Mesendoderm (in vitro differentiated cells): ENCODE data around the gene ICE1.
"Not testable (repeated sequence)": the region's sequence is repeated elsewhere in the genome, so short reads cannot be mapped to it uniquely, and the experiment has no call there.

Source experiments
- DNase-seq: peaks from one replicate; pipeline ENCODE4 v3.0.0; 2013
- H2AK5ac ChIP-seq: 2 replicates; pipeline ENCODE4 v1.6.1; 2013; ENCODE audit warnings: low read length, inconsistent platforms
- H2BK120ac ChIP-seq: 2 replicates; pipeline ENCODE4 v1.6.1; 2013; ENCODE audit warnings: low read depth, mild to moderate bottlenecking, low read length, moderate library complexity, mixed read lengths
- H2BK15ac ChIP-seq: replicated peaks from 2 replicates; pipeline ENCODE4 v1.6.1; 2013; ENCODE audit warnings: low read depth, mild to moderate bottlenecking, moderate library complexity
- H2BK5ac ChIP-seq: 2 replicates; pipeline ENCODE4 v1.6.1; 2013; ENCODE audit warnings: low read length, inconsistent platforms
- H3K18ac ChIP-seq: 2 replicates; pipeline ENCODE4 v1.6.1; 2013; ENCODE audit warnings: mild to moderate bottlenecking, low read length, mixed read lengths
- H3K23ac ChIP-seq: one replicate; pipeline ENCODE4 v1.6.1; 2013; ENCODE audit warnings: low read length
- H3K27ac ChIP-seq: 2 replicates; pipeline ENCODE4 v1.5.1; 2013; ENCODE audit warnings: low read depth, mild to moderate bottlenecking, inconsistent platforms, low read length, moderate library complexity
- H3K27me3 ChIP-seq: 2 replicates; pipeline ENCODE4 v1.6.1; 2013; ENCODE audit warnings: low read length, control low read depth, mild to moderate bottlenecking, inconsistent platforms; ENCODE audit not compliant: insufficient read depth, poor library complexity
- H3K36me3 ChIP-seq: 2 replicates; pipeline ENCODE4 v1.6.1; 2013; ENCODE audit warnings: low read length, inconsistent platforms; ENCODE audit not compliant: control insufficient read depth, insufficient read depth
- H3K4ac ChIP-seq: one replicate; pipeline ENCODE4 v1.6.1; 2013; ENCODE audit warnings: low read depth, mild to moderate bottlenecking, low read length, moderate library complexity
- H3K4me1 ChIP-seq: 2 replicates; pipeline ENCODE4 v1.6.1; 2013; ENCODE audit warnings: low read depth, low read length, inconsistent platforms; ENCODE audit not compliant: control insufficient read depth
- H3K4me2 ChIP-seq: 2 replicates; pipeline ENCODE4 v1.6.1; 2013; ENCODE audit warnings: low read length
- H3K4me3 ChIP-seq: 2 replicates; pipeline ENCODE4 v1.5.1; 2013; ENCODE audit warnings: mild to moderate bottlenecking, low read length
- H3K56ac ChIP-seq: one replicate; pipeline ENCODE4 v1.6.1; 2013; ENCODE audit warnings: low read length
- H3K79me1 ChIP-seq: 2 replicates; pipeline ENCODE4 v1.6.1; 2013; ENCODE audit warnings: low read length, inconsistent platforms
- H3K79me2 ChIP-seq: 2 replicates; pipeline ENCODE4 v1.6.1; 2013; ENCODE audit warnings: mild to moderate bottlenecking, low read length; ENCODE audit not compliant: control insufficient read depth, insufficient read depth
- H3K9ac ChIP-seq: 2 replicates; pipeline ENCODE4 v1.6.1; 2013; ENCODE audit warnings: low read length, inconsistent platforms
- H4K5ac ChIP-seq: one replicate; pipeline ENCODE4 v1.6.1; 2013; ENCODE audit warnings: low read length
- H4K8ac ChIP-seq: one replicate; pipeline ENCODE4 v1.6.1; 2013; ENCODE audit warnings: low read depth, mild to moderate bottlenecking, control low read depth, low read length, moderate library complexity
- WGBS: extraction: QIAGEN DNeasy Blood & Tissue Kit; methylation state at CpG from one replicate; pipeline ENCODE4 v1.1.7; 2013; ENCODE audit warnings: low lambda C conversion rate, missing lambda C conversion rate; ENCODE audit not compliant: insufficient coverage; ENCODE audit errors: extremely low coverage; 5-methylcytosine and 5-hydroxymethylcytosine counted together

ICE1 gene

DNA sequence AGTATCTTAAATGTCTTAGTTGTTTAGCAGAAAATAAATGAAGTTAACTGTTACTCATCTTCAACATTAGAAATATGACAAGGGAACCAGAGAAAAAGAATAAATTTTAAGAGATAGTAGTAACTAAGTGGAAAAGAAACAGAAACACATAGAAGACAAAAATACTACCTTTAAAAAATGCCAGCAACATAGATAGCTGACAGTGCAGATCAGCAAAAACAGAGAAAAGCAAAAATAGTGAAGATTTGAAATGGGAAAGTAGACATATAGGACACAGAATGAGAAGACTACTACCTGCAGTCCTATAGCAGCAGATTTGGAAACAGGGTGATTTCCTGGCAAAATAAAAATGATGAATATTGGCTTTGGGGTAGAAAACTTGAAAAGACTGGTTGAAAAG lies 48.5 kb downstream of the ICE1 start:
- no peak for DNase-seq
- Histone ChIP-seq H3K4me3 (no peak overlapping the region), H2BK120ac (no peak overlapping the region), H3K27ac (no peak overlapping the region), H3K4me2 (no peak overlapping the region), H3K79me2 (no peaks in the 10 kb centered on the region), H3K4ac (no peak overlapping the region), H3K9ac (no peak overlapping the region), H3K79me1 (no peaks in the 10 kb centered on the region), H2BK5ac (no peak overlapping the region), H4K5ac (no peak overlapping the region), H3K36me3 (no peaks in the 10 kb centered on the region), H3K18ac (no peak overlapping the region), H4K8ac (no peak overlapping the region), H3K23ac (no peak overlapping the region), H3K4me1 (no peaks in the 10 kb centered on the region), H2BK15ac (no peak overlapping the region), H2AK5ac (no peak overlapping the region), H3K56ac (no peak overlapping the region), H3K27me3 (no peaks in the 10 kb centered on the region)

DNA sequence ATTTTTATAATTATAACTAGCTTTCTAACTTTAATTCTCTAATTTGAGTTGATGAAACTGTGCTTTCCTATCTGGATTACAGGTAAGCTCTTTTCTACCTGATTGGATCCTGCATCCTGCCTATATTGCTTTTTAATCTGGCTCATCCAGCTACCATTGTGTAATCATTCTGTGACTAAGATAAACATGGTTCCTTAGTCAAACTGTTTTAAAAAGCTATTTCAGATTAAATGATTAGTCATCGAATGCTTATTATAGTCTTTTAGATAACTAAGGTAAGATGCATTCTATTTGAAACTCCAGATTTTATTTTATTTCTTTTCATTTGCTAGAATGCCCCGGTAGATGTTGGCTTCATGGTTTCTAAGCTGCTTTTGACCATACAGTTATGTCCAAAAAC lies 50.7 kb downstream of the ICE1 start:
- DNase-seq, result no peak
- no CpG with 5 or more reads among the region's 2 CpGs for WGBS
- Histone ChIP-seq H3K4me1 (no peaks in the 10 kb centered on the region), H3K79me2 (no peaks in the 10 kb centered on the region), H3K4me2 (no peak overlapping the region), H3K79me1 (no peaks in the 10 kb centered on the region), H3K36me3 (no peaks in the 10 kb centered on the region), H2BK15ac (no peak overlapping the region), H3K27me3 (no peaks in the 10 kb centered on the region), H2BK120ac (no peak overlapping the region), H2BK5ac (no peak overlapping the region), H3K56ac (no peak overlapping the region), H3K4me3 (no peak overlapping the region), H3K9ac (no peak overlapping the region), H3K18ac (no peak overlapping the region), H2AK5ac (no peak overlapping the region), H3K4ac (no peak overlapping the region), H4K8ac (no peak overlapping the region), H3K27ac (no peak overlapping the region), H3K23ac (no peak overlapping the region), H4K5ac (no peak overlapping the region)

DNA sequence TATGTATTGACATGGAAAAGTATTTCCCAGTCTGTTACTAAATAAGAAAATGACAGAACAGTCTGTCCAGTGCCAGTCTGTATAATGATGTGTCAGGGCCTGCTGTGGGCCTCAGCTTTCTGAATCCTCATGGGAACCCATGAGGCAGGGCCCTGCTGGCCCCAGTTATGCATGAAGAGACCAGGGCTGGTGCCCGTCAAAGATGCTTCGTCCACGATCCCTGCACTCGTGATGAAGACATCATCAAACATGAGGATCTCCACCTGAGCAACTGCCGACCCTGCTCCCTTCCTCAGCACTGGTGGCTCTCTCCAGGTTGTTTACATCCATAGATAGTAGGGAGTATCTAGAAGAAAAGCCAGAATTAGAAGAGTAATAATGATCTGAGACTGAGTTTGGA lies 52.5 kb downstream of the ICE1 start:
- no CpG with 5 or more reads among the region's 5 CpGs for WGBS
- Histone ChIP-seq H3K27ac (no peak overlapping the region), H3K4me1 (no peaks in the 10 kb centered on the region), H3K4me3 (no peak overlapping the region), H3K79me2 (no peaks in the 10 kb centered on the region), H4K5ac (no peak overlapping the region), H2BK120ac (no peak overlapping the region), H3K27me3 (no peaks in the 10 kb centered on the region), H4K8ac (no peak overlapping the region), H3K36me3 (no peaks in the 10 kb centered on the region), H3K56ac (no peak overlapping the region), H2BK5ac (no peak overlapping the region), H3K4ac (no peak overlapping the region), H3K18ac (no peak overlapping the region), H2BK15ac (no peak overlapping the region), H3K79me1 (no peaks in the 10 kb centered on the region), H3K4me2 (no peak overlapping the region), H2AK5ac (no peak overlapping the region), H3K23ac (no peak overlapping the region), H3K9ac (no peak overlapping the region)
- DNase-seq, result no peak

DNA sequence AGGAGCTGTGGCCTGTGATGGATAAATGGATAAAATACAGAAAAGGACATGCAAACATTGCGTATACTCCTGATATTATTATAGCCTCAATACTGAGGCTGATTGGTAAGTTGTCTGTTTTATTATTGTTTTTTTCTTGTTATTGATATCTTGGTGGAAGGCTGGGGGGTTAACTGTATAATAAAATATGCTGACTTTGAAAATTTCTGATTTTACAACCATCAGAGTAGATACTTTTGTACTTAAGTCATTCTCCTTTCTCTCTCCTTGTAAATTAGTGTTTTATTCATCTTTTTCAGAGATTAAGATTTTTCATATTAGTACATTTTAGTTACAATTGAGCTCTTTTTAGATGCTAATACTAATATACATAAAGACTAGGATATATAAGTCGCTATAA lies 53.5 kb downstream of the ICE1 start:
- no peak overlapping the region for H3K18ac ChIP-seq
- no peaks in the 10 kb centered on the region for H3K79me2 ChIP-seq
- no peak for DNase-seq
- H2BK5ac ChIP-seq, result no peak overlapping the region
- H3K27ac ChIP-seq, result no peak overlapping the region
- no peaks in the 10 kb centered on the region for H3K36me3 ChIP-seq
- H4K5ac ChIP-seq, result no peak overlapping the region
- no peaks in the 10 kb centered on the region for H3K79me1 ChIP-seq
- no peaks in the 10 kb centered on the region for H3K4me1 ChIP-seq
- H2BK15ac ChIP-seq, result no peak overlapping the region
- no peak overlapping the region for H2BK120ac ChIP-seq
- no peak overlapping the region for H4K8ac ChIP-seq
- H3K23ac ChIP-seq, result no peak overlapping the region
- no peak overlapping the region for H3K4me3 ChIP-seq
- no peak overlapping the region for H3K56ac ChIP-seq
- WGBS, result no CpG with 5 or more reads among the region's 2 CpGs
- H2AK5ac ChIP-seq, result no peak overlapping the region
- no peak overlapping the region for H3K4me2 ChIP-seq
- no peak overlapping the region for H3K9ac ChIP-seq
- no peak overlapping the region for H3K4ac ChIP-seq
- no peaks in the 10 kb centered on the region for H3K27me3 ChIP-seq

DNA sequence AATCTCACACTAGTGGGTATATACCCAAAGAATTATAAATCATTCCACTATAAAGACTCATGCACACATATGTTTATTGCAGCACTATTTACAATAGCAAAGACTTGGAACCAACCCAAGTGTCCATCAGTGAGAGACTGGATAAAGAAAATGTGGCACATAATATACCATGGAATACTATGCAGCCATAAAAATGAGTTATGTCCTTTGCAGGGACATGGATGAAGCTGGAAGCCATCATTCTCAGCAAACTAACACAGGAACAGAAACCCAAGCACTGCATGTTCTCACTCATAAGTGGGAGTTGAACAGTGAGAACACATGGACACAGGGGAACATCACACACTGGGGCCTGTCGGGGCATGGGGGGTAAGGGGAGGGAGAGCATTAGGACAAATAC lies 57.1 kb downstream of the ICE1 start:
- not testable (repeated sequence) for H3K4me3 ChIP-seq, H3K18ac ChIP-seq, H2BK5ac ChIP-seq, H3K4me1 ChIP-seq, DNase-seq, H3K27me3 ChIP-seq, H4K8ac ChIP-seq, H3K4me2 ChIP-seq, H3K27ac ChIP-seq, H2BK15ac ChIP-seq, H4K5ac ChIP-seq, H3K36me3 ChIP-seq, H3K23ac ChIP-seq, H3K9ac ChIP-seq, H3K4ac ChIP-seq, H3K79me1 ChIP-seq, H2BK120ac ChIP-seq, H2AK5ac ChIP-seq, H3K79me2 ChIP-seq, H3K56ac ChIP-seq
- no CpG with 5 or more reads among the region's 1 CpG for WGBS

DNA sequence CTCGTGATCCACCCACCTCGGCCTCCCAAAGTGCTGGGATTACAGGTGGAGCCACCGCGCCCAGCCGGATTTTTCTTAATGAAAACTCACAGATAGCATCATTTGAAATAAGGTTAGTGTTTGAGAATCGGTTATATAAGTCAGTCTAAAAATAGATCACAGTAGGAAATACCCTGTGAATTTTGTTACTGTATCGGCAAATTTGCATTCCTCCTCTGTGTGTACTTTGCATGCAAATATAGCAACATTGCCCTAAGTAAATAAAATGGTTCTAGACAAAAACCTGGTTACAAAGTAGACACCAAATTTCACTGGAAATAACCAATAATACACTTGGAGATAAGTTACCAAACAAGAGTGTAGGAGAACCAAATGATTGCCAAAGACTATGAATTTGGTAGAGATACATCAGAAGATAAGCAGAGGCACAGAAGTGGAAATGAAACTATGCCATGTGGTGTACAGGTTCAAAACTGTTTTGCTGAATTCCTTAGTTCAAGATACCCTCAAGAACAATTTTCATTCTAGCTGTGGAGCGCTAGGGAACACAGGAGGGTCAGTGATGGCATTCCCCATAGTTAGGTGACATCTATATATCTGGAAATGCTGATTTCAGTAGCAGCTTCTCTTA lies 58.1 kb downstream of the ICE1 start:
- Histone ChIP-seq H3K79me2 (no peaks in the 10 kb centered on the region), H4K5ac (no peak overlapping the region), H3K27me3 (no peaks in the 10 kb centered on the region), H3K27ac (no peak overlapping the region), H2AK5ac (no peak overlapping the region), H3K4ac (no peak overlapping the region), H2BK5ac (no peak overlapping the region), H3K79me1 (no peaks in the 10 kb centered on the region), H3K18ac (no peak overlapping the region), H2BK15ac (no peak overlapping the region), H2BK120ac (no peak overlapping the region), H3K4me1 (no peaks in the 10 kb centered on the region), H3K9ac (no peak overlapping the region), H3K23ac (no peak overlapping the region), H3K4me3 (no peak overlapping the region), H3K56ac (no peak overlapping the region), H4K8ac (no peak overlapping the region), H3K4me2 (no peak overlapping the region), H3K36me3 (no peaks in the 10 kb centered on the region)
- no CpG with 5 or more reads among the region's 8 CpGs for WGBS
- DNase-seq, result no peak
